Activated CD4-positive, alpha-beta T cell treated with anti-CD3 and anti-CD28 coated beads for 24 hours (primary cell): ENCODE measurements around the gene NDC1.
"Not testable (repeated sequence)": the region's sequence is repeated elsewhere in the genome, so short reads cannot be mapped to it uniquely, and the experiment has no call there.

Source experiments
- DNase-seq, 2 donors: peaks; one replicate each; pipeline ENCODE4 v3.0.0-alpha.2; 2020; ENCODE audit warnings: low read depth in 2 of 2

NDC1 gene

DNA sequence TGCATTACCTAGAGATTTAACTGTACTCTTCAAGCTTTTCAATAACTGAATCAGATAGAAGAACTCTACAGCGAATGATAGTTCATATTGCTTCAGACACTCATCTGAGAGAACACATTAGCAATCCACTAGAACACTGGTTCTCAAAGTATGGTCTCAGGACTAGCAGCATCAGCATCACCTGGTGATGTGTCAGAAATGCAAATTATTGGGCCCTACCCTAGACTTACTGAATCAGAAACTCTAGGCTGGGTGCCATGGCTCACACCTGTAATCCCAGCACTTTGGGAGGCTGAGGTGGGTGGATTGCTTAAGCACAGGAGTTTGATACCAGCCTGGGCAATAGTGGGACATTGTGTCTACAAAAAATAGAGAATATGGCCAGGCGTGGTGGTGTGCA lies 74.2 kb downstream of the NDC1 start:
- no peak for DNase-seq

DNA sequence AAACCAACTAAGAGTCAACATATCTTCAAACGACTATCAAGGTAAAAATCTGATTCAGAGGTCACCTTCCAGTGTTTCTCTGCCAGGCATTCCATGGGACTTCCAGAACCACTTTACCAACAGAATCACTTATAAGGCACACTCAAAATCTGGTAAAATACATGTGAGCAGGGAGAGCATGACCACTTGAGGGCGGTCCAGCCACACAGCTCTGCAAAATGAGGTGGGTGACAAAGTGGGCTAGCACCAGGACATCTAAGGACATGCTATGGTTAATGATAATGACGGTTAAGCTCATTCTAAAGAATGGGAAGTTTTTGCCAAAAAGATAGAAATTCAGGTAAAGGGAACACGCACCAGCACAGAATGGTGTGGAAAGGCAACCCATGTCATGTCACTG lies 74.6 kb downstream of the NDC1 start:
- no peak for DNase-seq

DNA sequence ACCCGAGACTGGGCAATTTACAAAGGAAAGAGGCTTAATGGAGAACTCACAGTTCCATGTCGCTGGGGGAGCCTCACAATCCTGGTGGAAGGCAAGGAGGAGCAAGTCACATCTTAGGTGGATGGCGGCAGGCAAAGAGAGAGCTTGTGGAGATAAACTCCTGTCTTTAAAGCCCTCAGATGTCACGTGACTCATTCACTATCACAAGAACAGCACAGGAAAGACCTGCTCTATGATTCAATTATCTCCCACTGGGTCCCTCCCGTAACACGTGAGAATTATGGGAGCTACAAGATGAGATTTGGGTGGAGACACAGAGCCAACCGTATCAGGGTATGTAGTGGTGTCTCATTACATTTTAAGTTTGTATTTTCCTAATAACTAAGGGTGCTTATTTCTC lies 77.6 kb downstream of the NDC1 start:
- DNase-seq: not testable (repeated sequence)

DNA sequence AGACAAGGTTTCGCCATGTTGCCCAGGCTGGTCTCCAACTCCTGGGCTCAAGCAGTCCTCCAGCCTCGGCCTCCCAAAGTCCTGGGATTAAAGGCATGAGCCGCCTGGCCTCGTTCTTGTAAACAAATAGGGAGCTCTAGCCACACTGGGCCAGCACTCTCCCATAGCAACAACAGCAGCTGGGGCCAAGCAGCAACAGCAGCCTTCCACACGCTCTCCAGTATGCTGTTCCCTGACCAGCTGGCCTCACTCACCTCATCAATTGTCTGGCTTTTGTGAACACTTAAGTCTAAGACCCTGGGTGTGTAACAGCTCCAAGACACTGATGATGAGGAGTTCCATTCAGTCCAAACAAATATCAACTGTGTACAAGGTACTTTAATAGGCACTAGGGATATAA lies 82.2 kb downstream of the NDC1 start:
- no peak for DNase-seq

DNA sequence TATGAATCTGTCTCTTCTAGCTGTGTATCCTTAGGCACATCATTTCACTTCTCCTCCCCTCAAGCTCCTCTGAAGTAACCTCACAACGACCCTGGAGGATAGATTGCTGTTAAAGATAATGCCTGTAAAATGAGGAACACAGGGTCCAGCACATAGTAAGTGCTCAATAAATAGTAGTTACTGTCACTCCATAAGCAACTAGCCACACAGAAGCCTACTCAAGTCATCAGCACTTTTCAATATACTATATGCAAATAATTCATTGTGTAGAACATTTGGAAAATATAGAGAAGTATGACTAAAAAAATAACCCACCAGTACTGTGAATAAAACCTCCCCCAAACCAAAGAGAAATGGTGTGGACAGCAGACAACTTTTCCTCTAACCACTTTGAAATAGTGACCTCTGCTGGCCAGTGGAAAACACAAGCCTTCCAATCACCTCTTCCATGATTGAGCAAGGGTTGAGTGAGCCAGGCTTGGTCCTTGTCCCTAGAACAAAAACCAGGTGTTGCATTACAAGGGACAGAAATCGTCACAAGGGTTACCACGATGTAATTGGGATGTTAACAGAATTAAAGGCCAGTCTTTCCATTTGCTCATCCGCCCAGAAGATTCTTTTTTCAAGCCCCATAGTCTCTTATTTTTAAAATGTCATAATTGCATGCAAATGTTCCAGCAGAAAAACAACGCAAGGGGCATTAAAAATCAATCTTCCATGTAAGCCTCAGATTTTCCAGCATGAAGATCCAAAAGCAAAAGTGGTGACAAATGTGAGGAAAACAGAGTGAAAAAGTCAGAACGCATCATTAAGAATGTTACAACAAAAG lies 83.4 kb downstream of the NDC1 start:
- DNase-seq: peak in 1 of 2 donors; percentile 7

DNA sequence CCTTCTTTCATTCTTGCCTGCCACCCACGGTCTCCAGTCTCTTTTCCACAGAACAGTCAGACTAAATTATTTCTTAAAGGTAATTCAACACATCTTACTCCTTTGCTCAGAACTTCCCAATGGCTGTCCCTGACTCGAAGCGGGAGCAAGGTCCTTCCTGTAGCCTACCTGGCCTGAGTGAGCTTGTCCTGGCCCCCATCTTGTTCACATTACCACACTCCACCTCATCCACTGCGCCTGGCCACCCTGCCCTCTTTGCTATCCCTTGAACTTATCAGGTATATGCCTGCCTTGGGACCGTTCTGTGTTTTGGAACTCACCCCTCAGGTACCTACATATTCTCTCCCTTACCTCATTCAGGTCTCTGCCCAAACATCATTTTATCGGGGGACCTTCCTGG lies 85.8 kb downstream of the NDC1 start:
- no peak for DNase-seq

DNA sequence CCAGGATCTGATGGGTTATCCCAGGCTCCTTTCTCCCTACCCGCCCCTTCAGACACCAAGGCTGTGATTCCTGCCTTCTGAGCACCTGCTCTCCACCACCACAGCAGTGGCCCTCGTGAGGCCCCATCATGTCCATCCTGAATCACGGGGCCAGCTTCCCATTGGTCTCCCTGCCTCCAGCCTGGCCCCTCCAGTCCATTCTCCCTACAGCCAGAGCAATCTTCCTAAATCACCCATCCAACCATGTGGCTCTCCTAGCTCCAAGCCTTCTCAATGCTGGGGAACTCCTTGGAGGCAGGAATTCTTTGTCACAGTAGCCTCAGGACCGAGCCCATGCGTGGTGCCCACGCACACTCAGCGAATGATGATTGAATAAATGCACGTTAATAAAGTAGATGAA lies 90.3 kb downstream of the NDC1 start:
- DNase-seq: no peak

DNA sequence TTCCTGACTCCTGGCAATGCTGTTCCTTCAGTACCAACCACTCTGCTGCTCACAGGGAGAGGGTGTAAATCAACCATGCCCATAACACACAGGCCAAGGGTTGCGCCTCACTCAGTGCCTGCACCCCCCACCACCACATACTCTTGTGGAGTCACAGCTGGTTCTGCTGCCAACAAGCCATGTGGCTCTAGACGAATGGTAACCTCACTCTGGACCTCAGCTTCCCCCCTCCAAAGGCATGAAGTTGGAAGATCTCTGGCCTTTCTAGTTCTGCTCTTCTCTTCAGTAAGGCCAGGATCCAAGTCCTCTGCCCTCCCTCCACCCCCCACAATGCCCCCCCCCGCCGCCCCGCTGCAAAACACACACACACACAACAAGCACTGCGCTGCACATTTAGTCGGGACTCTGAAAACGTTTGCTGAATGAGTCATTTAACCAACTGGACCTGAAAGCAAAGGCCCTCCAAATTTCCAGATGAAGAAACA lies 97.4 kb downstream of the NDC1 start:
- no peak for DNase-seq

DNA sequence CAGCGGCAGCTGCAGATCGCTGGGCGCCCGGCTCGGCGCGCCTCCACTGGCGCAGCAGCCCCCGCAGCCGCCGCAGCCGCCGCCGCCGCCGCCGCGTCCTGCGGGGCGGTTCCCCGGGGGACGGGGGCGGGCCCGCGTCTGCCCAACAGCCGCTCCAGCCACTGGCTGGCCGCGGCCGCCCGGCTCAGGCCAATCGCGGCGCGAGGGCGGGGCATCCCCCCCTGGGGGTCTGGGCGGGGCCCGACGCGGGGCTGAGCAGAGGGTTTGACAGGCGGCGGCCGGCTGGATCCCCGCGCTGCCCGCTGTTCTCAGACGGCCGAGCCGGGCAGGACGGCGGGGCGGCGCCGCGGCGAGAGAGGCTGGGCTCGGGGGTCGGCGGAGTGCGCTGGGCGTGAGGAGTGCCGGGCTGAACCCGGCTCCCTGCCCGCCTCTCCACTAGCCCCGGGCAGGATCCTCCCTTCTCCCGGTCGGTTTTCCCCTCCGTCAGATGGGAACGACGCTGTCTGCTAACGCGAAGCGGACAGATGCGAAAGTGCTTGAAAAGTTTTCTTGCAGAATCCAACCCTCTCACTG lies 98.9 kb downstream of the NDC1 start, which contains the start of gene GLIS1:
Gene GLIS1 (minus strand): TSS at position 56 of the 573 bp plus-strand sequence. CDS start 1,100 bp downstream, outside the sequence.
- DNase-seq: peak; percentile 22 to 55

DNA sequence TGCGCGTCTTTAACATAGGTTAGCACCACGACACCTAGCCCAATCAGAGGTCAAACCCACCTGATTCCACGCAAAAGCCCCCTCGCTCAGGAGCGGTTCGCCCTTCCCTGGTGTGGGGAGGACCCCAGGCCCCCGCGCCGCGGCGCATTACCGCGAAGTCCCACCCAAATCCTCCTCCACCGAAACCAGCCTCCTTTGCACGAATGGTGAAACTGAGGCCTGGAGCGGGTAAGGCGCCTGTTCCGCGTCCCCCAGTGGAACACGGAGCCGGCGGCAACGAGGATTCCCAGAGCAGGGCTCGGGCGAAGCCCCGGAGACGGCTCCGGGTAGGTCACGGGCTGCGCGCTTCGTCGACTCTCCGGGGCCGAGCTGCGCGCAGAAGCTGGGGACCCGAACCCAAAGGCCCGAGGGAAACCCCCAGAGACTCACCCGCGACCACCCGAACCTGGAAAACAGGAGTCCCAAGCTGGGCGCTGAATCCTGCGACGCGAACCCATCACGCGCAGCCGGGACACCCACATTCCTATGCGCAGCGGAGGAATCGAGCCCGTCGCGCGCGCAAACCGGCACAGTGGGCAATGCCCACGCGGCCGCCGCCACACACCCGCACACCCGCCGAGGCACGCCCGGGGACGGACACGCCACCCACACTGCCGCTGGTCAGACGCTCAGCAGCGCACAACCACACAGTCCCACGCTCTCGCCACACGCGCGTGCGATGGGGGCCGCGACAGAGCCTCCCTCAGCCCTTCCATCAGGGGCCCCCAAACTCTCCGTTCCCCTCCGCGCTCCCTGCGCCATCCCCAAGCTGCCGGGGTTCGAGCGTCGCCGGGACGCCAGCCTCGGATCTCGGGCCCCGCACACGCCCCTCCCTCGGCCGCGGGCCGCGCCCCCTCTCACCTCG lies 99.6 kb downstream of the NDC1 start:
- DNase-seq: no peak

DNA sequence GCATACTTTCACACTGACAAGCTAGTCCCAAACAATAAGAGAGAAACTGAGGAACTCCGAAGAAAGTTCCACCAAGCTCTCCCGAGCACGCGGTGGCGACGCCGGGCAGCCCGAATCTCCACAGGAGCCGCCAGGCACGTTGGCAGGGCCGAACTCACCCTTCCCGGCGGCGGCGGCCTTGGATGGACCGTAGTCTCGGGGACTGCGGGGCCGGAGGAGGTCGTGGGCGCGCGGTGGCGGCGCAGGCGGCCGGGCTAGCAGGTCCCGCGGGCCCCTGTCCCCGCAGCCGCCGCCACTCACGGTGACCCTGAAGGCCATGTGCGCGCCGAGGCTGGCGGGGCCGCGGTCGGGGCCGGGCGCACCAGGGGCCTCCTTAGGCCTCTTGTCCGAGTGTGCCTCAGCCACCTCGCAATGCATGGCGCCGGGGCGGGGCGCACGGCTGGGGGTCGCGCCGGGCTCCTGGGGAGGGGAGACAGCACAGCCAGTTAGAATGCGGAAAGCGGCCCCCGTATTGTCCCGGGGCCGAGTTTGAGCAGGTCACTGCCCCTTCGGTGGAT lies 100.4 kb downstream of the NDC1 start:
- DNase-seq: no peak

DNA sequence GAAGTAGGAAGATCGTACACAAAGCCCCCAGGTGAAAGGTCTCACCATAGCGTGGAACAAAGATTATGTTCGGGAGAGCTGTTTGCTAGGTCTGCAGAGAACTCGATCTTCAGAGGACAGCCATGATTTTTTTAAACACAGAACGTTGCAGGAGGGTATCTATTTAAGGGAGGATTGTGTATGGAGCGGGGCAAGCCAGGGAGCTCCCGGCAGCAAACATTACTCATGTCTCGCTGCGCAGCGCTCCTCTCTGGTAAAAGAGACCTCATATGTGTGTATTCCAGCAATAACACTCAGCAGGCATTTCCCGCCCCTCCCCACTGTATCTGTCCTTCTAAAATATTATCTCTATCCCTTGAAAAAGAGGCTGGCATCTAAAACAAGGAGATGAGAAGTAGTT lies 101.8 kb downstream of the NDC1 start:
- no peak for DNase-seq

DNA sequence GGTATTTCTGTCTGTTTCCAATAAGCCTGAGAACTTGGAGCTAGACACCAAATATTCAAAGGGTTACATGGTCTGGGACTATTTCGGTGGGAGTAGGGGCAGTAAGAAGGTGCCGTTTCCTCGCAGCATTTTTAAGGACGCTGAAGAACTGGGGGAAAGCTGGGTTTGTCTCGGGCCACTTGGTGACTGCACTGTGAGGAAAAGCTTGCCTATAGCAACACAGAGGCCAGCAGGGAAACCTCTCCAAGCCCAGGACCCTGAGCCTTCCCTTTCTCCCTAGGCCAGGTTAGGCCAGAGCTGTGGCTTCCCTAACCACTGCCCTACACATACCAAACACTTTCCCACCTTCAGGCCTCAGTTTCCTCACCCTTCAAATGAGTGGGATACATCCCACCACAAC lies 102.4 kb downstream of the NDC1 start:
- DNase-seq: no peak

DNA sequence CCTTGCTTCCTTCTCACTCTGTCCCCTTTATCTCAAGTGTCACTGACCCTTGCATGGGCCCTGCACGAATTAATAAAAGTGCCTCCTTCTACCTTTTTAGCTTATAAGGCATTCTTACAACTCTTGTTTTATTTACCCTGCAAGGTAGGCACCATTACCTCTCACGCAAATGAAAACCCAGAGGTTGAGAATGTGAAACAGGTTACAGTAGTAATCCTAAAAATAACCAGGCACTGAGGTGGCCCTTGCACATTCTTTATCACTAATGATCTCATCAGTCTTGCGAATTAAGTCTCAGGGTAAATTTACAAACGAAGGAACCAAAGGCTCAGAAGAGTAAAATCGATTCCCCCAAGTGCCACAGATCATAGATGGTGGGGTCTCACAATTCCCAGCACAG lies 102.8 kb downstream of the NDC1 start:
- no peak for DNase-seq

DNA sequence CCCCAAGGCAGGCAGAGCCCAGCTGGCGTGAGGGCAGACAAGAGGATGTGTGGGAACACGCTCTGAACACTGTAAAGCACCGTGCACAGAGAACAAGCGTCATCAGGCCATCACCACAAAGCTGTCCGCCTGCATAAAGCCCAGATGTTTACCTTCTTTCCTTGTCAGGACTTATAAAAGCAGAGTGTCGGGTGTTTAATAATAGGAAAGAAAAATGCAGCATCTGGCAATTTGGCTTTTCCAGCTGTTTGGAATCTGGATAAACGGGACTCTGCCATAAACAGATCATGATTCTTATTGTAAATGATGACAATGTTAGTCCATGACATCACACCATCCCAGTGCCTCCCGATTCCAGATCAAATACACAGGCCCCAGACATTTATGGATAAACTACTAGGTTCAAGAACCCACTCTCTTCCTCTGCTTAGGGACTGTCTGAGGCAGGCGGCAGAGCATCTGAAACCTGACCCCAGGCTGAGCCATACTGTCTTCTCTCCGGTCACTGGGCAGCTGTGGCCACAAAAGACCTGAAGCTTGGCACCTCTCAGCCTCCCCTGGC lies 103.4 kb downstream of the NDC1 start:
- no peak for DNase-seq

DNA sequence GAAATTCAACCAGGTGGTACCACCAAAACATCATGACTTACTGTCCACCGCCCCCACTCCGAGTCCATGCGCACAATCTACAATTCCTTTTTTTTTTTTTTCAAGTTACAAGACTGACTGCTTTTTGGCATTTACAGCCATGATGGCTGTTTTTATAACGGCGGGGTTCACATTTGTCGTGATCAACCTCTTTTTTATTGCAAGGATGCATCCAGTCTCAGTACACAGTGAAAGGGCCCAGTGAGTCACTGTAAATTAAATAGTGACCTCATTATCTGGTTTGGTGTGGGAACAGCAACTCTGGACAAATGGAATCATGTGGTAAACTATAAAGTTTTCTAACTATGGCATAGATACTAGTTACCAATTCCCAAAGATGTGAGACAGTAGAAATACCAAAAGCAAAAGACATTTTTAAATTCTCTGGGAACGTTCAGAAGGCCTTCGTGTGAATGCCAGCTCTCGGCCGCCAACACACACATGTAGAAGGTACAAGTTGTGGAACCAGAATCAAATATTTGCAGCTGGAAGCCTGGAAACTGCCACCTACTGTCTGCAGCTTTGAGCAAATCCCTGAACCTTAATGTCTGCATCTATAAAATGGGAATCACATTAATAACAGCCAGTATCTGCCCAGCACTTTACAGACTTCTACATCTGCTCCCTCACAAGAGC lies 104.0 kb downstream of the NDC1 start:
- DNase-seq: no peak

DNA sequence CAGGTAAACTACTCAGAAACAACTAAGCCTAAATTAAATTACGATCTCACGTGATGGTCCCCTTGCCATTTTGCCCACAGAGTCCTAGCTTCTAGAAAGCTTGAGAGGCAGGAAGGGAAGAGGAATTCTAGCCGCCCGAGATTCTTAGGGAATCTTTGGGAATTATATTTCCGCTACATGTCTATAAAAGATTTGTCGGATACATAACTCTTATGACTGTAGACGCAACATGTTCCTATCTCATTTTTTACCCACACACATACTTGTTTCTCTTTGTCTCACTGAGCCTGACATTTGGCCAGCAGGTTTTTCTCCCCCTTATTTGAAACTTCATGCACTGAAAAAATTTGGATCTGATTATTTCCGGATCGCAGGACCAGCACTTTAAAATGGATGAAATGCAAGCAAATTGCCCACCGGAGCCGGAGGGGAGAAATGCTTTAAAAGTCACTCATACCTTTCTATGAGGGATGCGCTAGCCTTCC lies 104.6 kb downstream of the NDC1 start:
- DNase-seq: no peak

DNA sequence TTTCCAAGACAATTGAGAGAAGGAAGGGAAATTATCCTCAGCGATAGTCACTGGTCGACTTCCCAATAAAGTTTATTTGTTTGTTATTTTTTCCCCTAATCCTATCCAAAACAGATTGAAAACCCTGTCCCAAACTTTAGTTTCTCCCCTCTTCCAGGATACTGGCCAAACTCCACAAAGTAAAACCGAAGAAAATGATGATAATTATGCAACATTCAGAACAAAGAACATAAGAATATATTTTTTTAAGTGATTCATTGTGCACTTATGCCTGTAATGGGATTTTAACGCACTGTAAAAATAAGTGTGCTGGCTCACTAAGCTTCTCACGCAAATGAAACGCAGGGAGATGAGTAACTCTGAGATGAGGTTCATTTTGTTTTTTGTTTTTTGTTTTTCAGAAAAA lies 105.2 kb downstream of the NDC1 start:
- no peak for DNase-seq

DNA sequence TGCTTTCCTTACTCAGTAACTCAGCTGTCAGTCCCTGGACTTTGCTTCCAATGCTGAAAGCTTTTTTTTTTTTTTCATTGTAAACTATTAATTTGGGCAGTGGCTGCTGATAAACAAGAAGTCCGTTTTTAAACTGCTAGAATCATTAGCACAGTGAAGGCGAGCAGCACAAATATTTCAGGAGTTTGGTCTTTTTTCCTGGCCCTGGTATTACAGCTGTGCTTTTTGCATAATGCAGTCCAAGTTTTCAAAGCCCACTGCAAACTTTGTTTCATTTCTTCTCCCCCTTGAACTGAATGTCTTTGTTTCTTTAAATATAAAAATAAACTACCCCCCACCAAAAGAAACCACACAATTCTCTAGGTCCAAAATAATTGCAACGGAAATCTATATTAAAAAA lies 105.7 kb downstream of the NDC1 start:
- DNase-seq: no peak

DNA sequence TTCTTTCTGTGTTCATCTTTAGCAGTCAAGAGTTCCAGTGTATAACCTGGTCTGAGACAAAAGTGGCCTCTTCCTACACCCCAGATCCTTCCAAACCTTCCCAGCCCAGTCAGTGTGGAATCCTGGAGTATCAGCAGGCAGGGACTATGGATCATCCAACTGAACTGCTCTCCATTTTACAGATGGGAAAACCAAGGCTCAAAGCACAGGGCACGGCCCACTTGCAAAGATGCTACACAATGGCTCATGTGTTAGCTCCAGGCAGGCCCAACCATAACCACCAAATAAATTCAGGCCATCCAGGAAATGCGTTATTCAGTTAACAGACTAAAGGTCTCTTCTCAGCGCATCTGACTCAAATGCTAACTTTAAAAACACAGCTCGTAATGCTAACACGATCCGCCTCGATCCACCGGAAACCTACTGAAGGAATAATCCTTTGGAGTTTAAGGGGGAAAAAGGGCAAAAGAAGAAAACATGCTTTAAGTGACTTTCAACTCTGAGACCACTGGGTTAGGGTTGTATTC lies 106.3 kb downstream of the NDC1 start:
- DNase-seq: no peak
